Activated CD8-positive, alpha-beta memory T cell treated with anti-CD3 and anti-CD28 coated beads for 1 hour (primary cell): ENCODE data around the gene LARP1.

ENCODE experiments used
- DNase-seq, 2 donors: peaks; one replicate each; pipeline ENCODE4 v3.0.0-alpha.2; 2020; ENCODE audit warnings: low read depth in 1 of 2; ENCODE audit errors: extremely low read depth in 1 of 2

LARP1 gene

GRCh38 chr5:154788212-154788611 lies 33.0 kb downstream of the LARP1 start:
- no peak for DNase-seq

GRCh38 chr5:154791535-154791934 lies 36.4 kb downstream of the LARP1 start:
- DNase-seq = no peak

- DNase-seq = no peak
These were observed 38.7 kb downstream of the LARP1 start for GRCh38 chr5:154793599-154794524.

- no peak for DNase-seq
These were observed 39.5 kb downstream of the LARP1 start for GRCh38 chr5:154794525-154795234.

GRCh38 chr5:154795235-154795596 lies 40.0 kb downstream of the LARP1 start:
- DNase-seq = no peak

- DNase-seq = no peak
These were observed 42.6 kb downstream of the LARP1 start for GRCh38 chr5:154797762-154798161.

GRCh38 chr5:154800582-154800981 lies 45.4 kb downstream of the LARP1 start:
- no peak for DNase-seq

- DNase-seq = no peak
These were observed 45.9 kb downstream of the LARP1 start for GRCh38 chr5:154801083-154801482.

GRCh38 chr5:154802050-154802449 lies 46.9 kb downstream of the LARP1 start:
- no peak for DNase-seq

GRCh38 chr5:154806176-154806575 lies 51.0 kb downstream of the LARP1 start:
- DNase-seq = no peak

- no peak for DNase-seq
These were observed 56.1 kb downstream of the LARP1 start for GRCh38 chr5:154811239-154811638.

GRCh38 chr5:154811653-154812465 lies 56.7 kb downstream of the LARP1 start:
- DNase-seq = peak in 1 of 2 donors; percentile 46

GRCh38 chr5:154813158-154813557 lies 58.0 kb downstream of the LARP1 start:
- DNase-seq = no peak

- peak; percentile 19 to 33 for DNase-seq
These were observed 58.6 kb downstream of the LARP1 start for GRCh38 chr5:154813736-154814135.

- no peak for DNase-seq
These were observed 59.8 kb downstream of the LARP1 start for GRCh38 chr5:154815025-154815424.

GRCh38 chr5:154815684-154816247 lies 60.6 kb downstream of the LARP1 start:
- no peak for DNase-seq

GRCh38 chr5:154816891-154817492 lies 61.8 kb downstream of the LARP1 start:
- no peak for DNase-seq

- no peak for DNase-seq
These were observed 62.6 kb downstream of the LARP1 start for GRCh38 chr5:154817815-154818214.

- no peak for DNase-seq
These were observed 63.4 kb downstream of the LARP1 start for GRCh38 chr5:154818471-154819116.

GRCh38 chr5:154819546-154819945 lies 64.4 kb downstream of the LARP1 start:
- DNase-seq = no peak
